Lower leg skin (tissue), 4 donors: Measurements from ENCODE around the gene LIG3. TPM values are rescaled to one million over a fixed set of nuclear protein-coding genes. Genes with fewer than 3 reads are reported as not detected.
A peak's percentile ranks its signal among the peaks of the same experiment; 100 is the strongest.

Experiments used
- DNase-seq, 2 donors: peaks; one replicate each; pipeline ENCODE4 v3.0.0-alpha.2; 2019; ENCODE audit warnings: low spot score in 2 of 2
- H3K4me3 ChIP-seq: fragments of 200-600 bp; sonication (generic); 2 replicates; pipeline ENCODE4 v1.5.1; 2017; ENCODE audit warnings: mild to moderate bottlenecking, low read depth; ENCODE audit not compliant: poor library complexity, severe bottlenecking
- POLR2A ChIP-seq, 2 donors: fragments of 450-650 bp; IDR thresholded peaks; one replicate each; pipeline ENCODE4 v1.6.1; 2016 to 2017; ENCODE audit warnings: antibody characterized with exemption in 2 of 2, mild to moderate bottlenecking in 1 of 2, moderate library complexity in 1 of 2
- WGBS, 2 donors: methylation state at CpG; one replicate each; pipeline ENCODE4 v1.1.5; 2018; 5-methylcytosine and 5-hydroxymethylcytosine counted together
- intact Hi-C: fragments of 100-400 bp; cut with DNase I; formaldehyde crosslinking; loops from one replicate; pipeline ENCODE4 v1.15.0; 2023; ENCODE audit warnings: low total_unique reads
- total RNA-seq, 4 donors: library from RNA; depleted of rRNA; stranded (reverse); fragments of >200 nt; gene quantifications; one replicate each; pipeline ENCODE4 v1.1.0, GENCODE V29; 2016
- TF ChIP-seq, protein P1 (sequence below), 3 donors: fragments of 450-650 bp; IDR thresholded peaks; one replicate each; pipeline ENCODE4 v1.5.1; 2016; ENCODE audit warnings: antibody characterized with exemption in 3 of 3, mild to moderate bottlenecking in 3 of 3, moderate library complexity in 2 of 3

Gene LIG3
- total RNA-seq, 4 donors from 2014 or later = 13.7 to 67.6 (median 29.9) TPM

- no peak for DNase-seq
These were observed 11.3 kb downstream of the LIG3 start for GRCh38 chr17:34991606-34992005.

DNA sequence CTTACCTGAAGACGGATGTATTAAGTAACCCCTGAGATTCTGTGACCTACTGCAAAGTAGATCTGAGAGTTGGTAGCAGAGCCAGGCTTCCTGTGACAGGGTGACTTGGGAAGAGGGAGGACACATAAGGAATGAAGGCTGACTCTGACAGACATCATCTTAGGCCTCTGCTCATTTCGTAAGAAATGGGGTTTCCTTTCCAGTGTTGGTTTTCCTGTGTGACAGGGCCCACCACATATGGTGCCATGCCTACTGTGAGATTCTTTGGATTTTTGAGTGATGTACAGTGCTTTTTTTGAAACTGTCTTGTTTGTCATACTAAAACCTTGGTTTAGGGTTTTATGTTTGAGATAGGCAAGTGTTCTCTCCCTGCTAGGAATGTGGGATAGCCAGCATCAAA is 12.7 kb downstream of the LIG3 start:
- DNase-seq = no peak
- 53 to 75% methylated on average over 2 of the region's 2 CpGs for WGBS, 2 donors
- H3K4me3 ChIP-seq = no peak overlapping the region
- intact Hi-C loops = loop anchor here (10.0 kb wide), 1 partner anchor 102 kb away; no protein-coding TSS in a partner anchor
- TF ChIP-seq POLR2A (IDR thresholded peaks at IDR 0.05) = no peak
- TF ChIP-seq, protein P1, sequence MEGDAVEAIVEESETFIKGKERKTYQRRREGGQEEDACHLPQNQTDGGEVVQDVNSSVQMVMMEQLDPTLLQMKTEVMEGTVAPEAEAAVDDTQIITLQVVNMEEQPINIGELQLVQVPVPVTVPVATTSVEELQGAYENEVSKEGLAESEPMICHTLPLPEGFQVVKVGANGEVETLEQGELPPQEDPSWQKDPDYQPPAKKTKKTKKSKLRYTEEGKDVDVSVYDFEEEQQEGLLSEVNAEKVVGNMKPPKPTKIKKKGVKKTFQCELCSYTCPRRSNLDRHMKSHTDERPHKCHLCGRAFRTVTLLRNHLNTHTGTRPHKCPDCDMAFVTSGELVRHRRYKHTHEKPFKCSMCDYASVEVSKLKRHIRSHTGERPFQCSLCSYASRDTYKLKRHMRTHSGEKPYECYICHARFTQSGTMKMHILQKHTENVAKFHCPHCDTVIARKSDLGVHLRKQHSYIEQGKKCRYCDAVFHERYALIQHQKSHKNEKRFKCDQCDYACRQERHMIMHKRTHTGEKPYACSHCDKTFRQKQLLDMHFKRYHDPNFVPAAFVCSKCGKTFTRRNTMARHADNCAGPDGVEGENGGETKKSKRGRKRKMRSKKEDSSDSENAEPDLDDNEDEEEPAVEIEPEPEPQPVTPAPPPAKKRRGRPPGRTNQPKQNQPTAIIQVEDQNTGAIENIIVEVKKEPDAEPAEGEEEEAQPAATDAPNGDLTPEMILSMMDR (IDR thresholded peaks at IDR 0.05) = no peak

More at GRCh38 chr17:34991606-34992005, 11.3 kb downstream of the LIG3 start:
- WGBS, 2 donors = 81 to 83% methylated on average over 3 of the region's 3 CpGs
- TF ChIP-seq POLR2A (IDR thresholded peaks at IDR 0.05) = no peak
- TF ChIP-seq, protein P1 (IDR thresholded peaks at IDR 0.05) = no peak
- intact Hi-C loops = loop anchor here (10.0 kb wide), 1 partner anchor 103 kb away; no protein-coding TSS in a partner anchor
- no peak overlapping the region for H3K4me3 ChIP-seq

GRCh38 chr17:34996422-34997285 is 16.3 kb downstream of the LIG3 start:
- intact Hi-C loops = loop anchor here (5.0 to 10.0 kb wide), 2 partner anchors 98 to 126 kb away; partner anchors contain the start of gene FNDC8

GRCh38 chr17:34997355-34997862 is 17.1 kb downstream of the LIG3 start:
- TF ChIP-seq, protein P1 (IDR thresholded peaks at IDR 0.05) = no peak
- no peak for TF ChIP-seq POLR2A (IDR thresholded peaks at IDR 0.05)
- WGBS, 2 donors = 55 to 56% methylated on average over 11 of the region's 11 CpGs
- no peak overlapping the region for H3K4me3 ChIP-seq
- intact Hi-C loops = loop anchor here (5.0 to 10.0 kb wide), 2 partner anchors 97 to 125 kb away; partner anchors contain the start of gene FNDC8
- peak in 1 of 2 donors; percentile 27 for DNase-seq

More at GRCh38 chr17:34996422-34997285, 16.3 kb downstream of the LIG3 start:
- no peak for DNase-seq
- 69 to 70% methylated on average over 3 of the region's 3 CpGs for WGBS, 2 donors
- H3K4me3 ChIP-seq = no peak overlapping the region
- TF ChIP-seq, protein P1 (IDR thresholded peaks at IDR 0.05) = no peak
- TF ChIP-seq POLR2A (IDR thresholded peaks at IDR 0.05) = no peak

DNA sequence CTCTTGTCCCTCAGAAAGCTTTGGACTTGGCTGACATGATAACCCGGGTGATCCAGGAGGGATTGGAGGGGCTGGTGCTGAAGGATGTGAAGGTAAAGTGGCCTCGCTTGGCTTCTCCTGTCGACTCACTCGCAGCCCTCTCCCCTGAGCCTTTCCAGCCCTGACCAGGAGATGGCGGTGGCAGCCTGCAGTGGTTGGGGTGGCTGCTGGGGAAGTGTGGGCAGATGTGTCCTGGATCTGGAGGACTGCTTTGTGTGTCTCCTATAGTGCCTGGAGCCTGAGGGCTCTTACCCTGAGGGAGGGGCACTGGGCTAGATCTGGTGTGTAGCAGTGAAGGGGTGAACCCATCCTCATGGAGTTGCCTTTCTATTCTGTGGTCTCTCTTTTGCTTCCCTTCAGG is 17.9 kb downstream of the LIG3 start:
- 47 to 50% methylated on average over 5 of the region's 5 CpGs for WGBS, 2 donors
- DNase-seq = peak; percentile 42 to 94
- no peak for TF ChIP-seq POLR2A (IDR thresholded peaks at IDR 0.05)
- TF ChIP-seq, protein P1 (IDR thresholded peaks at IDR 0.05) = peak in 1 of 3 donors; percentile 56
- no peak overlapping the region for H3K4me3 ChIP-seq
- intact Hi-C loops = loop anchor here (5.0 to 10.0 kb wide), 2 partner anchors 97 to 124 kb away; partner anchors contain the start of gene FNDC8
